Measurements from ENCODE around the gene ABHD15.

ABHD15 gene

GRCh38 chr17:29607557-29608195, 40.8 kb upstream of the ABHD15 start:
- TF ChIP-seq ESRRG (CRISPR knock-in tag; IDR thresholded peaks at IDR 0.05), result no peak
- TF ChIP-seq PATZ1 (CRISPR knock-in tag; IDR thresholded peaks at IDR 0.05; ENCODE audit: borderline replicate concordance), result no peak
- no peak for TF ChIP-seq RARB (CRISPR knock-in tag; IDR thresholded peaks at IDR 0.05)
- no peak for TF ChIP-seq TOX (CRISPR knock-in tag; IDR thresholded peaks at IDR 0.05; ENCODE audit: borderline replicate concordance)
- TF ChIP-seq CSRNP3 (CRISPR knock-in tag; IDR thresholded peaks at IDR 0.05), result no peak
- no peak for TF ChIP-seq TSHZ2 (CRISPR knock-in tag; IDR thresholded peaks at IDR 0.05)
- no peak for TF ChIP-seq ZC3H10 (CRISPR knock-in tag; IDR thresholded peaks at IDR 0.05)

GRCh38 chr17:29603109-29603674, 36.4 kb upstream of the ABHD15 start:
- ATAC-seq, result no peak
- TF ChIP-seq CSDC2 (CRISPR knock-in tag; IDR thresholded peaks at IDR 0.05), result no peak
- no peak for TF ChIP-seq ZNF70 (CRISPR knock-in tag; IDR thresholded peaks at IDR 0.05)
- no peak for TF ChIP-seq ZNF565 (CRISPR knock-in tag; conservative IDR thresholded peaks at IDR 0.05; ENCODE audit: low read depth)
- TF ChIP-seq OSR1 (CRISPR knock-in tag; IDR thresholded peaks at IDR 0.05), result no peak
- no peak for TF ChIP-seq PATZ1 (CRISPR knock-in tag; IDR thresholded peaks at IDR 0.05; ENCODE audit: borderline replicate concordance)
- TF ChIP-seq CSRNP3 (CRISPR knock-in tag; IDR thresholded peaks at IDR 0.05), result no peak
- no peak for TF ChIP-seq SNAI2 (CRISPR knock-in tag; IDR thresholded peaks at IDR 0.05)
- no peak for TF ChIP-seq CREB5 (CRISPR knock-in tag; IDR thresholded peaks at IDR 0.05; ENCODE audit: low read depth)
- no peak for TF ChIP-seq GLIS3 (CRISPR knock-in tag; IDR thresholded peaks at IDR 0.05)
- no peak for TF ChIP-seq BACH2 (CRISPR knock-in tag; IDR thresholded peaks at IDR 0.05; ENCODE audit: borderline replicate concordance)
- TF ChIP-seq TSHZ2 (CRISPR knock-in tag; IDR thresholded peaks at IDR 0.05), result no peak
- no peak for TF ChIP-seq ARNTL (CRISPR knock-in tag; IDR thresholded peaks at IDR 0.05; ENCODE audit: borderline replicate concordance, low read depth)
- no peak for TF ChIP-seq ZFP30 (CRISPR knock-in tag; IDR thresholded peaks at IDR 0.05)
- no peak for TF ChIP-seq ZNF8 (CRISPR knock-in tag; IDR thresholded peaks at IDR 0.05)
- TF ChIP-seq ZC3H10 (CRISPR knock-in tag; IDR thresholded peaks at IDR 0.05), result no peak
- no peak for TF ChIP-seq RARB (CRISPR knock-in tag; IDR thresholded peaks at IDR 0.05)
- no peak for TF ChIP-seq PPARA (CRISPR knock-in tag; IDR thresholded peaks at IDR 0.05; ENCODE audit: borderline replicate concordance)
- no peak for TF ChIP-seq POU6F1 (CRISPR knock-in tag; IDR thresholded peaks at IDR 0.05; ENCODE audit: borderline replicate concordance, low read depth)

More at GRCh38 chr17:29607557-29608195, 40.8 kb upstream of the ABHD15 start:
- ATAC-seq, result no peak

Data from SK-N-SH treated with all-trans-retinoic acid at 6 μM for 48 hours (cell line).